Measurements from ENCODE around the gene TUSC2. TPM values are rescaled to one million over a fixed set of nuclear protein-coding genes. Genes with fewer than 3 reads are reported as not detected.

TUSC2 gene
- total RNA-seq, 1 experiment from 2014 or later = 35.3 TPM

DNA sequence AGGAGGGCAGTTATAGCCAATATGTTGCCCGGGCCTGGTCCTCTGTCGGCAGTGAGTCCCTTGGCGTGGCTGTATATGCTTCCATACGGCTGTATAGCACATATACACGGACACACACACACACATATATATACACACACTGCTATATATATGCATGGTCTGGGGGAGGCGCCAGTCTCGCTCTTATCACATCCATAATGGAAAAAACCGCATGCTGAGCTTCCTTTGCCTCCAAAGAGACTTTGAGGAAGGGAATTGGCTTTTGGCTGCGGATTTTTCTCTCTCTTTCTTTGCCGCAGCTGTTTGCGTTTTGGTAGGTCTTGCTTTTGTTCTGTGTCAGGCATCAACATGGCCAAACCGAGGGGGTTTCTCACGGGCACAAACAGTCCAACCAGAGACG, 42.6 kb upstream of the TUSC2 start:
- POLR2A ChIA-PET = no interaction called here
- no peaks in the 10 kb centered on the region; the same call in 1 of the 2 replicates for H3K4me1 ChIP-seq (ENCODE audit: control insufficient read depth, insufficient read depth, low read length)
- no TSS peak for BruUV-seq (replicated peaks)

DNA sequence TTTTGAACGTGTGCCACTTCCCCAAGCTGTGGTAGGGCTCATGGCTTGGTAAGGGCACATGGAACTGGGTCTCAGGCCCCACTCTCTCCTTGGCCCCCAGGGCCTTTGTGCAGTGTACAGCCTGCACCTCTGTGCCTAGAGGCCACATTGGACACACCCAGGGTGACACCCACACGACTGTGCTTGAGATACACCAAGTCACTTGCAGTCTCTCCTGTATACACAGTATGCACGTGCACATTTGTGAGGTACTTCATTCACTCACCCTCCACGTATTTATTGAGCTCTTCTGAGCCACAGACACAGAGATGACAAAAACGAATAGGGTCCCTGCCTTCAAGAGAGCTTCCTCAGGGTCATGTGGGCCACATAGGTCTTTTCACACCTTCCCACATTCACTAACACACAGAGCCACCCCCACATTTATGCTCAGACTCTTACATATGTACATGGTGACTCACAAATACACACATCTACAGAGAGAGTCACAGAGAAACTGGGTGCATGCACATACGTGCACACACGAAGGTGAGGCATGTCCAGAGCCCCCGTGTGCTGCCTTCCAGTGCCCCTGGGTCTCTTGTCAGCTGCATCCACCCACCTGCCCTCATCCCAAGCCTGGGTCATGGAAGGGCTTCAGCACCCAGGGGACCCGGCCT, 41.1 kb upstream of the TUSC2 start:
- H3K36me3 ChIP-seq (ENCODE audit: control insufficient read depth, insufficient read depth, low read length) = no peaks in the 10 kb centered on the region
- no TSS peak for BruUV-seq (replicated peaks)
- H3K27ac ChIP-seq (ENCODE audit: low read length) = no peak overlapping the region
- H3K27me3 ChIP-seq (ENCODE audit: control insufficient read depth, insufficient read depth, low read length) = no peaks in the 10 kb centered on the region
- no peaks in the 10 kb centered on the region; the same call in 1 of the 2 replicates for H3K4me1 ChIP-seq (ENCODE audit: control insufficient read depth, insufficient read depth, low read length)
- POLR2A ChIA-PET = no interaction called here
- intact Hi-C loops (cut with micrococcal nuclease; ENCODE audit: unreplicated experiment) = no loop called here
- TF ChIP-seq TCF7L2 (IDR thresholded peaks at IDR 0.05; ENCODE audit: low read depth, low read length) (no peak), POLR2AphosphoS5 (IDR thresholded peaks at IDR 0.05; ENCODE audit: low read depth, low read length) (no peak), SIN3A (IDR thresholded peaks at IDR 0.05; ENCODE audit: borderline replicate concordance, insufficient read depth, low read depth, low read length) (no peak)
- TF ChIP-seq, protein P1, sequence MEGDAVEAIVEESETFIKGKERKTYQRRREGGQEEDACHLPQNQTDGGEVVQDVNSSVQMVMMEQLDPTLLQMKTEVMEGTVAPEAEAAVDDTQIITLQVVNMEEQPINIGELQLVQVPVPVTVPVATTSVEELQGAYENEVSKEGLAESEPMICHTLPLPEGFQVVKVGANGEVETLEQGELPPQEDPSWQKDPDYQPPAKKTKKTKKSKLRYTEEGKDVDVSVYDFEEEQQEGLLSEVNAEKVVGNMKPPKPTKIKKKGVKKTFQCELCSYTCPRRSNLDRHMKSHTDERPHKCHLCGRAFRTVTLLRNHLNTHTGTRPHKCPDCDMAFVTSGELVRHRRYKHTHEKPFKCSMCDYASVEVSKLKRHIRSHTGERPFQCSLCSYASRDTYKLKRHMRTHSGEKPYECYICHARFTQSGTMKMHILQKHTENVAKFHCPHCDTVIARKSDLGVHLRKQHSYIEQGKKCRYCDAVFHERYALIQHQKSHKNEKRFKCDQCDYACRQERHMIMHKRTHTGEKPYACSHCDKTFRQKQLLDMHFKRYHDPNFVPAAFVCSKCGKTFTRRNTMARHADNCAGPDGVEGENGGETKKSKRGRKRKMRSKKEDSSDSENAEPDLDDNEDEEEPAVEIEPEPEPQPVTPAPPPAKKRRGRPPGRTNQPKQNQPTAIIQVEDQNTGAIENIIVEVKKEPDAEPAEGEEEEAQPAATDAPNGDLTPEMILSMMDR (IDR thresholded peaks at IDR 0.05) = no peak
- TF ChIP-seq, protein P2, sequence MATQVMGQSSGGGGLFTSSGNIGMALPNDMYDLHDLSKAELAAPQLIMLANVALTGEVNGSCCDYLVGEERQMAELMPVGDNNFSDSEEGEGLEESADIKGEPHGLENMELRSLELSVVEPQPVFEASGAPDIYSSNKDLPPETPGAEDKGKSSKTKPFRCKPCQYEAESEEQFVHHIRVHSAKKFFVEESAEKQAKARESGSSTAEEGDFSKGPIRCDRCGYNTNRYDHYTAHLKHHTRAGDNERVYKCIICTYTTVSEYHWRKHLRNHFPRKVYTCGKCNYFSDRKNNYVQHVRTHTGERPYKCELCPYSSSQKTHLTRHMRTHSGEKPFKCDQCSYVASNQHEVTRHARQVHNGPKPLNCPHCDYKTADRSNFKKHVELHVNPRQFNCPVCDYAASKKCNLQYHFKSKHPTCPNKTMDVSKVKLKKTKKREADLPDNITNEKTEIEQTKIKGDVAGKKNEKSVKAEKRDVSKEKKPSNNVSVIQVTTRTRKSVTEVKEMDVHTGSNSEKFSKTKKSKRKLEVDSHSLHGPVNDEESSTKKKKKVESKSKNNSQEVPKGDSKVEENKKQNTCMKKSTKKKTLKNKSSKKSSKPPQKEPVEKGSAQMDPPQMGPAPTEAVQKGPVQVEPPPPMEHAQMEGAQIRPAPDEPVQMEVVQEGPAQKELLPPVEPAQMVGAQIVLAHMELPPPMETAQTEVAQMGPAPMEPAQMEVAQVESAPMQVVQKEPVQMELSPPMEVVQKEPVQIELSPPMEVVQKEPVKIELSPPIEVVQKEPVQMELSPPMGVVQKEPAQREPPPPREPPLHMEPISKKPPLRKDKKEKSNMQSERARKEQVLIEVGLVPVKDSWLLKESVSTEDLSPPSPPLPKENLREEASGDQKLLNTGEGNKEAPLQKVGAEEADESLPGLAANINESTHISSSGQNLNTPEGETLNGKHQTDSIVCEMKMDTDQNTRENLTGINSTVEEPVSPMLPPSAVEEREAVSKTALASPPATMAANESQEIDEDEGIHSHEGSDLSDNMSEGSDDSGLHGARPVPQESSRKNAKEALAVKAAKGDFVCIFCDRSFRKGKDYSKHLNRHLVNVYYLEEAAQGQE (IDR thresholded peaks at IDR 0.05; ENCODE audit: insufficient read depth in 1 of 2, low read depth in 2 of 2, low read length in 1 of 2) = no peak
- H3K4me3 ChIP-seq (ENCODE audit: low read depth in 2 of 2, low read length in 2 of 2) = no peak overlapping the region
- CTCF ChIA-PET = interaction anchor here (0.6 kb wide), 1 partner anchor 66 kb away, joined by 4 read pairs; no protein-coding TSS in a partner anchor
- ATAC-seq (no peak), DNase-seq (ENCODE audit: low read depth, low spot score) (no peak)
- H3K9me3 ChIP-seq (ENCODE audit: control insufficient read depth, insufficient read depth, low read depth, low read length) = no peaks in the 10 kb centered on the region
- in situ Hi-C loops (cut with HindIII; ENCODE audit: low pct_unique_long_range_greater_than_20kb, low sequenced_read_pairs) = no loop called here

More for the DNA sequence above, 42.6 kb upstream of the TUSC2 start:
- Histone ChIP-seq H3K9me3 (ENCODE audit: control insufficient read depth, insufficient read depth, low read depth, low read length) (no peaks in the 10 kb centered on the region), H3K27ac (ENCODE audit: low read length) (no peak overlapping the region), H3K36me3 (ENCODE audit: control insufficient read depth, insufficient read depth, low read length) (no peaks in the 10 kb centered on the region), H3K4me3 (ENCODE audit: low read depth in 2 of 2, low read length in 2 of 2) (no peak overlapping the region), H3K27me3 (ENCODE audit: control insufficient read depth, insufficient read depth, low read length) (no peaks in the 10 kb centered on the region)
- DNase-seq (ENCODE audit: low read depth, low spot score) (no peak), ATAC-seq (no peak)
- intact Hi-C loops (cut with micrococcal nuclease; ENCODE audit: unreplicated experiment) = loop anchor here (10.0 kb wide), 1 partner anchor 174 kb away; no protein-coding TSS in a partner anchor
- TF ChIP-seq TCF7L2 (IDR thresholded peaks at IDR 0.05; ENCODE audit: low read depth, low read length) = no peak
- in situ Hi-C loops (cut with HindIII; ENCODE audit: low pct_unique_long_range_greater_than_20kb, low sequenced_read_pairs) = no loop called here
- CTCF ChIA-PET = interaction anchor here (0.6 to 1.0 kb wide), 3 partner anchors 102 to 189 kb away, joined by 3 to 6 read pairs (median 4); no protein-coding TSS in a partner anchor

DNA sequence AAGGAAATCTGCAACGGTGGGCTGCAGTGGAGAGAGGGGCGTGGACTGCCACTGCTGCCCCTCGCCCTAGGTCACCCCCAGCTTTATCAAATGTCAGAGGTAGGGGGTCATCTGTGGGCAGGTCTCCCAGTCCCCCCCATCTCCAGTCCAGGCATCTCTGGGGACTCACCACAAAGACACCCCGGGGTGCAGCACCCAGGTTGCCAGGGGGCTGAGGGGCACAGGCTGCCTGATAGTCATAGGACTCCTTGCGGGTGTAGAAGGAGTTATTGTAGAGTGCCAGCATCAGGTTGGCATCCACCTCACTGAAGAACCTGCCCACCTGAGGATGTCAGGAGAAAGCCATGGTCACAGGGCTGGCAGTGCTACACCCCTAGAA, 37.8 kb upstream of the TUSC2 start:
- ChIA-PET CTCF (no interaction called here), POLR2A (no interaction called here)
- DNase-seq (ENCODE audit: low read depth, low spot score) = no peak
- ATAC-seq = no peak
- Histone ChIP-seq H3K27me3 (ENCODE audit: control insufficient read depth, insufficient read depth, low read length) (no peaks in the 10 kb centered on the region), H3K4me1 (ENCODE audit: control insufficient read depth, insufficient read depth, low read length) (no peaks in the 10 kb centered on the region), H3K36me3 (ENCODE audit: control insufficient read depth, insufficient read depth, low read length) (no peaks in the 10 kb centered on the region), H3K27ac (ENCODE audit: low read length) (no peak overlapping the region), H3K9me3 (ENCODE audit: control insufficient read depth, insufficient read depth, low read depth, low read length) (no peaks in the 10 kb centered on the region), H3K4me3 (ENCODE audit: low read depth in 2 of 2, low read length in 2 of 2) (peak overlapping the region in 1 of 2 experiments; percentile 58; a peak in 2 of 4 replicates)
- in situ Hi-C loops (cut with HindIII; ENCODE audit: low pct_unique_long_range_greater_than_20kb, low sequenced_read_pairs) = no loop called here
- TF ChIP-seq, protein P2 (IDR thresholded peaks at IDR 0.05; ENCODE audit: insufficient read depth in 1 of 2, low read depth in 2 of 2, low read length in 1 of 2) = no peak
- TF ChIP-seq, protein P1 (IDR thresholded peaks at IDR 0.05) = no peak
- TF ChIP-seq TCF7L2 (IDR thresholded peaks at IDR 0.05; ENCODE audit: low read depth, low read length) (no peak), SIN3A (IDR thresholded peaks at IDR 0.05; ENCODE audit: borderline replicate concordance, insufficient read depth, low read depth, low read length) (no peak), POLR2AphosphoS5 (IDR thresholded peaks at IDR 0.05; ENCODE audit: low read depth, low read length) (no peak)
- no TSS peak for BruUV-seq (replicated peaks)
- intact Hi-C loops (cut with micrococcal nuclease; ENCODE audit: unreplicated experiment) = no loop called here

All from Panc1 (cell line).